GM23338 (cell line): ENCODE results near the gene GABRB3.

ENCODE experiments used
- CTCF ChIP-seq, 2 experiments: fragments of 200-600 bp in 1 of 2; sonication (generic) in 1 of 2; conservative IDR thresholded peaks; 2 replicates each; pipeline versions ENCODE4 v1.5.1 to v1.6.1; 2016 to 2017; ENCODE audit warnings: antibody characterized with exemption in 2 of 2, low read depth in 2 of 2, mild to moderate bottlenecking in 2 of 2, moderate library complexity in 1 of 2
- EZH2 ChIP-seq: fragments of 200-600 bp; sonication (generic); IDR thresholded peaks from one replicate; pipeline ENCODE4 v1.8.0; 2017; ENCODE audit warnings: antibody characterized with exemption, mild to moderate bottlenecking, low read depth; ENCODE audit not compliant: unreplicated experiment
- JUNB ChIP-seq: IDR thresholded peaks from one replicate; pipeline ENCODE4 v1.6.1; 2016; ENCODE audit warnings: antibody characterized with exemption; ENCODE audit not compliant: unreplicated experiment
- POLR2AphosphoS5 ChIP-seq: IDR thresholded peaks from 2 replicates; pipeline ENCODE4 v1.6.1; 2016; ENCODE audit warnings: antibody characterized with exemption, low read depth
- REST ChIP-seq: IDR thresholded peaks from one replicate; pipeline ENCODE4 v1.6.1; 2018; ENCODE audit warnings: antibody characterized with exemption; ENCODE audit not compliant: unreplicated experiment

- TF ChIP-seq REST: no peak
- TF ChIP-seq EZH2: no peak
- TF ChIP-seq JUNB: no peak
- TF ChIP-seq POLR2AphosphoS5: no peak
- no peak for TF ChIP-seq CTCF (conservative IDR thresholded peaks at IDR 0.05; ENCODE audit: low read depth in 2 of 2)
Measured at GRCh38 chr15:26712335-26712734, 60.5 kb downstream of the GABRB3 start.
